Measurements from ENCODE around the gene RPTOR. TPM values are rescaled to one million over a fixed set of nuclear protein-coding genes. Genes with fewer than 3 reads are reported as not detected.
A peak's percentile ranks its signal among the peaks of the same experiment; 100 is the strongest.

The RPTOR gene, protein sequence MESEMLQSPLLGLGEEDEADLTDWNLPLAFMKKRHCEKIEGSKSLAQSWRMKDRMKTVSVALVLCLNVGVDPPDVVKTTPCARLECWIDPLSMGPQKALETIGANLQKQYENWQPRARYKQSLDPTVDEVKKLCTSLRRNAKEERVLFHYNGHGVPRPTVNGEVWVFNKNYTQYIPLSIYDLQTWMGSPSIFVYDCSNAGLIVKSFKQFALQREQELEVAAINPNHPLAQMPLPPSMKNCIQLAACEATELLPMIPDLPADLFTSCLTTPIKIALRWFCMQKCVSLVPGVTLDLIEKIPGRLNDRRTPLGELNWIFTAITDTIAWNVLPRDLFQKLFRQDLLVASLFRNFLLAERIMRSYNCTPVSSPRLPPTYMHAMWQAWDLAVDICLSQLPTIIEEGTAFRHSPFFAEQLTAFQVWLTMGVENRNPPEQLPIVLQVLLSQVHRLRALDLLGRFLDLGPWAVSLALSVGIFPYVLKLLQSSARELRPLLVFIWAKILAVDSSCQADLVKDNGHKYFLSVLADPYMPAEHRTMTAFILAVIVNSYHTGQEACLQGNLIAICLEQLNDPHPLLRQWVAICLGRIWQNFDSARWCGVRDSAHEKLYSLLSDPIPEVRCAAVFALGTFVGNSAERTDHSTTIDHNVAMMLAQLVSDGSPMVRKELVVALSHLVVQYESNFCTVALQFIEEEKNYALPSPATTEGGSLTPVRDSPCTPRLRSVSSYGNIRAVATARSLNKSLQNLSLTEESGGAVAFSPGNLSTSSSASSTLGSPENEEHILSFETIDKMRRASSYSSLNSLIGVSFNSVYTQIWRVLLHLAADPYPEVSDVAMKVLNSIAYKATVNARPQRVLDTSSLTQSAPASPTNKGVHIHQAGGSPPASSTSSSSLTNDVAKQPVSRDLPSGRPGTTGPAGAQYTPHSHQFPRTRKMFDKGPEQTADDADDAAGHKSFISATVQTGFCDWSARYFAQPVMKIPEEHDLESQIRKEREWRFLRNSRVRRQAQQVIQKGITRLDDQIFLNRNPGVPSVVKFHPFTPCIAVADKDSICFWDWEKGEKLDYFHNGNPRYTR (N-terminal part only)
- 19.7 TPM for polyA plus RNA-seq (2013, experiment 1 of 2; ENCODE audit: insufficient read length)
- 20.9 TPM for polyA plus RNA-seq (2013, experiment 2 of 2; ENCODE audit: insufficient read length)

DNA sequence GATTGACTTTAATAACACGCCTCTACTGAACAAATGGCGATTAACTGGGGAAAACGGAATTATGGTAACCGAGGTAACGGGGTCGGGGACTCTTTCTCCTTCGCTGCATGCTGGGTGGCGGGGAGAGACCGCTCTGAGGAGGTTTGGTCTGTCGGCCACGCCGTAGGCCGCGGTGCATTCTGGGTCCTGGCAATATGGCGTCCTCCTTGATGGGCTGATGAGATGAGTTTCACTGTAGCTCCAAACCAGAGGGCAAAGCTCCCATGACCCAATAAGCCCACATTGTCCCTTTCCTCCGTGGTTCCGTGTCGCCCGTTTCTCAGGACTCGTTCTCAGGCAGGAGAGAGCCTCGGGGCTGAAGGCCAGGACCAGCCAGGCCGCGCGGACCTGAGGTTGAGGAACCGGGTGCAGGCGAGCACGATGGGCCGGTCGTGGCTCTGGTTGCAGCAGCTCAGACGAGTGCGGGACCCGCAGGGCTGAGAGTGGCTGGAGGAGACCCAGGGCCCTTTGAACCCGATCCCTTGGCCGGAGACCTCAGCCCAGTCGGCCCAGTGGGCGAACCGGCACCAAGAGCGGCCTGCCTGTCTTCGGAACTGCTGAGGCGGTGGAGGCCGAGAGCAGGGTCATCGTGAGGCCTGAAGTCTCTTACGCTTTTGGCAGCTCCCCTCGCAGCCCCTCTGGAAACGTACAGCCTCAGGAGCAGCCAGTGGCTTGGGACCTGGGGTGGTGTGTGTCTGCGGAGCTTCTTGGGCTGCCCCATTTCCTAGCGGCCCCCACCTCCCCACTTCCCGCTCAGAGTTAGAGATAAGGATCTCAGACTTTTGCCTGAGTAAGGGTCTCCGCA lies at the start of gene RPTOR:
RPTOR (plus strand) TSS at position 184 of the 844 bp plus-strand sequence. CDS start 792 bp downstream, outside the sequence.
- peak; percentile 90 for DNase-seq

DNA sequence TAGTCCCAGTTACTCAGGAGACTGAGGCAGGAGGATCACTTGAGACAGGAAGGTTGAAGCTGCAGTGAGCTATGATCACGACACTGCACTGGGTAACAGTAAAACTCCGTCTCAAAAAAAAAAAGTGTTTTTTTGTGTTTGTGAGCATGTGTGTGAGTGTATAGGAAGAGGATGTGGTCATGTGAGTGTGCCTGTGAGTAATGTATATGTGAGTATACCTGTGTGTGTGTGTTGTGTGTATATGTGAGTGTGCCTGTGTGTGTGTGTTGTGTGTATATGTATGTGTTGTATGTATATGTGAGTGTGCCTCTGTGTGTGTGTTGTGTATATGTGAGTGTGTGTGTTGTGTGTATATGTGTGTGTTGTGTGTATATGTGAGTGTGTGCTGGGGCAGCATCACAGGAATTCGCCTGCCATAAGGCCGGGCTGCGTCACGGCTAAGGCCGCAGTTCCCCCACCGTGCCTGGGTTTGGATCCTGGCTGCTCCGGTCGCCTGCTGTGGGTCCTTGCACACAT lies 46.9 kb upstream of the RPTOR start:
- DNase-seq = no peak

DNA sequence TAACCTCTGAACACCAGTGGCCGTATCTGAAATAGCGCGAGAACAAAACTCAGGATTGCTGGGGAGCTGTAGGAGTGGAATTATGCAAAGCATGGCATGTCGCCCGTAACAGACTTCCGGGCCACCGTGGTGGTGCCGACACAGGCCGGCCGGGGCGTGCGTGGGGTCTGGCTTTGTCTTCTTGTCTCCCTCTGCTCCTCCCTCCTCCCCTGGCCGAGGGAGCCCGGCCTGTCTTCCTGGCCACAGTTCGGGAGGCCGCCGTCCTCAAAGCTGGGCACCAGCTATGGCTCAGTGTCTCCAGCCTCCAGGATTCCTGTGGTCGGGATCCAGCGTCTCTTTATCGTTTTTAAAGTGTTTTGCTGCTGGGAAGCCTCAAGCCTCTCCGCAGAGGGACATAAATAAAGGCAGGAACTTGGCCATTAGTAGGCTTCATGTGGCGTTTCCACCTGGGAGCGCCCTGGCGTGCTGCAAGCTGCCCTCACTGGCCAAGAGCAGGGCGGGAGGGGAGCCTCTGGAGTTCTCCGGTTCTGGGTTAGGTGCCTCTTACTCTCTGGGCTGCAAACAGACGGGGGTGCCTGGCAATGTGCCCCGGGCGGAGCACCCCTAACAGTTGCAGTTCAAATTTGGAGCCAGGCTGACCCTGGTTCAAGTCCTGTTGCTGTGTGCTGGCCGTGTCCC lies 46.3 kb upstream of the RPTOR start:
- DNase-seq = peak; percentile 68

DNA sequence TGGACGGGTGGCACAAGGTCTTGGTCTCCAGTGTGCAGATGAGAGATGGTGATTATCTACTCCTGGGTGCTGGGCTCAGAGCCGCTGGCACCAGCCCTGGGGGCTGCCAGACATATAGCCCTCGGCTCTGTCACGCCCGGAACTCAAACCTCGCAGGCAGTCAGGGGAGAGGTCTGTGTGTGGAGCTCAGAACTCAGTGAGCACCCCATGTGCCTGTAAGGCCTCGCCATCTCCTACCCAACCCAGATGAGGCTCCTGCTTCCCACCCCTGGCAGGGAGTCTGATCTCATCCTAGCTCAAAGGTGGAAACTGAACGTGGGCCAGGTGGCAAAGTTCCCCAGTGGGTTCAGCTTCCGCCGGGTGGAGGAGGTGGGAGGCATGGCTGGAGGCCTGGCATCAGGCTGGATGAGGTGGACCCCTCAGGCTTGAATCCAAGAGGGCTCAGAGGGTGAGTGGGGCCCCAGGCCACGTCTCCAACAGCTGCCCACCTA lies 45.7 kb upstream of the RPTOR start:
- no peak for DNase-seq

DNA sequence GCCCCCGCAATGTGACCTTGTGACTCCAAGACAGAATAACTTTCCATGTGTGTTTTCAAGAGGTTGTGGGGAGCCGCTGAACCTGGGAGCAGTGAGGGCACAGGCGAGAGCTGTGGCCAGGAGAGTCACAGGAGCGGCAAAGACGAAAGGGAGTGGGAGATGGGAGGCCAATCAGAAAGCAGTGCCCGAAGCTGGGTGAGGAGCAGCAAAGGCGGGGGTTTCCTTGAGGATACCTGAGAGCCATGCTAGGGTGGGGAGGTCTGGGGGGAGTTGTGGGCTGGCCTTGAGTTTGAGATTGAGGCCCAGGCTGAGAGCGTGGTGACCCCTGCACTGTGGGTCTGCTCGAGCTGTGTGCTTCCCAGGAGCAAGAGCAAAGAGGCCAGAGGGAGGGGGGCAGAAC lies 45.1 kb upstream of the RPTOR start:
- DNase-seq = no peak

DNA sequence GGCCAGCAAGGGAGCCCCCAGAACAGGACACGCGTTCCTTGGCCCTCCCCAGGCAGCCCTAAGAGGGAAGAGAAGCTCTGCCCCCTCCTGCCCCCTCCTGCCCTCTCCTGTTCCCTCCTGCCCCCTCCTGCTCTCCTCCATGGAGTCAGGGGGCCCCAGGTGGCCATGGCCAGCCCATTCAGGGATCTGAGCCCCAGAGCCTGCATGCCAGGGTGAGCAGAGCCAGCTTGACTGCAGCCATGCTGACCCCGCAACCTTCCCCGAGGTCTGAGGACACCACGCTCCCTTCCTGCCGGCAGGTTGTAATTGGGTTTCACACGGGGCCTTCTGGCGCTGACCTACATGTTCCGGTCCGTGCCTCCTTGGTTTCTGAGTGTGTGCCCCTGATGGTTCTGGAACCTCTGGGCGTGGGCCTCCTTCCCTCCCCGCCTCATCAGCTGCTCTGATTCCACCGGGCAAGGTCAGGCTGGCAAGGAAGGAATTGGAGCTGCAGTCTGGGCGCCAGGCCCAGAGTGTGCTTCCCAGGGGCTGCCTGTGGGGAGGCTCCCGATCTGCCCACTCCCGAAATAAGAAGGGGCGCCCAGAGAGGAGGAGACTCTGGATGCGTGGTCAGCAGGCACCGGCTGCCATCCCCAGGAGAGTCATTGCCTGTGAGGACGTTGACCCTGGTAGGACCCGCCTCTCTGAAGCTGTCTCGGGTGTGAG lies 44.5 kb upstream of the RPTOR start:
- no peak for DNase-seq

DNA sequence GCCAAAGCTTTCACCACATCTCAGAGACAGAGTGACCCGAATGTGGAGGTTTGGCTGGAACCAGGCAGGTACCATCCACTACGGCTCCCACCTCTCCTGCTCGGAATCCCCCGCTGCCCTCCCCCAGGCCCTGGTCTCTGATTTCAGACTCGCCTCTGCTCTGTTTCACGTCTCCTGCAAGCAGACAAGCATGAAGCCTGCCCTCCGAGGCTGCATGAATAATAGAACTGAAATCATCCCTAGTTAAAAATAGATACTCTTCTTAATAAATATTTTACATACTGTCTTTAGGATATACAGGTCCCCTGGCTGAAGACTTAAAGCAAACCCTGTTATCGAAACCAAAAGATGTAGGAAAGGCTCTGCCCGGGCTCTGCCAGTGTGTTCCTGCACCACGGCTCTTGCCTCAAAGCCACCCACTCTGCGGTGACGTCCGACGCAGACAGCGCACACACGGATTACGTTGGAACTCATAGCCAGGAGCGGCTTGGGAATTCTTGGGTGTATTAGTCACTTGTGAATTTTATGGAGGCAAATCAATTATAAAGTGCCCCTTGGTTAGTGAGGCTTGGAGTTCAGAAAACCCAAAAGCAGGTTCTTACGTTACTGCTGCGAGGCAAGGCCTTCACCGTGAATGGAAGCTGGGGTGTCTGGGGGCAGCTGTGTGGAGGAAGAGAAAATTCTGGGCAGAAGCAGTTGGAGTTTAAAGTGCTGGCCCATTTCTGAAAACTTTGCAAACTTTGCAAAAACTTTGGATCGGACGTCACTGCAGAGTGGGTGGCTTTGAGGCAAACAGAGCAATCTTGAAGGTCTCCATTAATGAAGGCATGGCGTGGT lies 42.7 kb upstream of the RPTOR start:
- peak; percentile 69 for DNase-seq

DNA sequence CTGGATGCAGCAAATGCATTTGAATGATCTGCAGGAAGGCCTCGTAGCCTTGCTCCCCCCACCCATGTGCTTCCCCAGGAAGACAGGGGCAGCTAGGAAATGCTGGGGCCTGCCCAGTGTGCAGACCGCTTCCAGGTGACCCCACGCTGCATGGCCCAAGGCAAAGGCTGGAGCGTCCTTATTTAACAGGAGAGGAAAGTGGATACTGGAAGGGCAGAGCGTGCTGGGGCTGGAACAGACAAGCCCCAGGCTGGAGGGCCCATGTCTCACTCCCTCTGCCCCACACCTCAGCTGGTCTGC lies 42.1 kb upstream of the RPTOR start:
- no peak for DNase-seq

DNA sequence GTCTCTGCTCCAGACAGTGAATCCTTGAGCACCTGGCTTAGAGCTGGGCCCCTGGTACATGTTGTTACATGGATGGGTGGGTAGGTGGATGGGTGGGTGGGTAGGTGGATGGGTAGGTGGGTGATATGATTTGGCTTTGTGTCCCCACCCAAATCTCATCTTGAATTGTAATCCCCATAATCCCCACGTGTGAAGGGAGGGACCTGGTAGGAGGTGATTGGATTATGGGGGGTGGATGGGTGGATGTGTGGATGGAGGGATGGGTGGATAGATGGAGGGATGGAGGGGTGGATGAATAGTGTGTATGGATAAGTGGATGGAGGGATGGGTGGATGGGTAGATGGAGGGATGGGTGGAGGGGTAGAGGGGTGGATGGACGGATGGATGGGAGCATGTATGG lies 41.6 kb upstream of the RPTOR start:
- no peak for DNase-seq

DNA sequence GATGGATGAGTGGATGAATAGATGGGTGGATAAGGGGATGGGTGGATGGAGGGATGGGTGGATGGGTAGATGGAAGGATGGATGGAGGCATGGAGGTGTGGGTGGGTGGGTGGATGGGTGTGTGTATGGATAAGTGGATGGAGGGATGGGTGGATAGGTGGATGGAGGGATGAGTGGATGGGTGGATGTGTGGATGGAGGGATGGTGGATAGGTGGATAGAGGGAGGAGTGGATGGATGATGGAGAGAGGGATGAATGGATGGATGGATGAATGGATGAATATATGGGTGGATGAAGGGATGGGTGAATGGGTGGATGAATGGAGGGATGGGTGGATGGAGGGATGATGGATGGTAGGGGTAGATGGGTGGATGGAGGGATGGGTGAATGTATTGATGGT lies 40.7 kb upstream of the RPTOR start:
- no peak for DNase-seq

DNA sequence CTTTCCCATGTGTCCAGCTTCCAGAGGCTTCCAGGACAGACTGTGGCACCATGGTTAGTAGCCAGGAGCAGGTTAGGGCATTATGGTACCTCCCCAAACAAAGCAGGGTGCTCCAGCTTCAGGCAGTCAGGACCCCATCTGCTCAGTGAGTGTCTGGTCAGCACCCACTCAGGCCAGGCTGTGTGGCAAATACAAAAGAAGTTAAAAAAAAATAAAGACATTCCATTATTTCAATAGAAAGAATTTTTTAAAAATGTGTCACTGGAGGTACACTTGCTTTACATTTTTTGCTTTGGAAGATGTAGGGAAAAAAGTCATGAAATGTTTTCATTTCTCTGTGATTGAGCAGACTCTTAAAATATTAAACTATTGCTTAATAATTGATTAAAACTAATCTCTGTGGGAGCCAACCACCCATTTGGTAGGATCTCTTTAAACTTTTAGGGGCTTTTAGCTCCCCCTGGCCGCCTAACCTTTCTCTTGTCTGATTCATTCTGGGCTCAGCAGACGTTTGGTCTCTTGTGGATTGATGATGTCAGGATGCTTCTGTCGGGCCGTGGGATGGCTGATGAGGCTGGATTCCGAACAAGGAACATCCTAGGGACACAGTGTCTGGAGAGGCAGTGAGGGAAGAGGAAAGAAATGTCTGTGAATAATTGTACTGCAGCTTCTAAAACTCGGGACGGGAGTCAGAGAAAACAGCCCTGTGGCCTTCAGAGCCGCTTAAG lies 39.8 kb upstream of the RPTOR start:
- peak; percentile 83 for DNase-seq

DNA sequence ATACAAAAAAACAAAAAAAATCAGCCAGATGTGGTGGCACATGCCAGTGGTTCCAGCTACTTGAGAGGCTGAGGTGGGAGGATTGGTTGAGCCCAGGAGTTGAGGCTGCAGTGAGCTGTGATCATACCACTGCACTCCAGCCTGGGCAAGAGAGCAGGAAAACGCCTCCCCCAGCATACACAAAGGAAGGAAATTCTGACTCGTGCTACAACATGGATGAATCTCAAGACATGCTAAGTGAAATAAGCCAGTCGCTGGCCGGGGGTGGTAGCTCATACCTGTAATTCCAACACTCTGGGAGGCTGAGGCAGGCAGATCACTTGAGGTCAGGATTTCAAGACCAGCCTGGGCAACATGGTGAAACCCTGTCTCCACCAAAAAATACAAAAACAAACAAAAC lies 37.5 kb upstream of the RPTOR start:
- DNase-seq = peak; percentile 27

DNA sequence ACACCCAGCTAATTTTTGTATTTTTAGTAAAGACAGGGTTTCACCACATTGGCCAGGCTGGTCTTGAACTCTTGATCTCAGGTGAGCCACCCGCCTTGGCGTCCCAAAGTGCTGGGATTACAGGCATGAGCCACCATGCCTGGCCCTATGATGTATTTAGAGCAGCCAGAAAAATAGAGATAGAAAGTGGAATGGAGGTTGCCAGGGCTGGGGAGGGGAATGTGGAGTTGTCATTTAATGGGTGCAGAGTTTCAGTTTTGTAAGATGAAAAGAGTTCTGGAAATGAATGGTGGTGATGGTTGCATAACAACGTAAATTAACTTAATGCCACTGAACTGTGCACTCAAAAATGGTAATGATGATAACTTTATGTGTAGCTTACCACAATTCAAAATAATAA lies 36.7 kb upstream of the RPTOR start:
- DNase-seq = no peak

DNA sequence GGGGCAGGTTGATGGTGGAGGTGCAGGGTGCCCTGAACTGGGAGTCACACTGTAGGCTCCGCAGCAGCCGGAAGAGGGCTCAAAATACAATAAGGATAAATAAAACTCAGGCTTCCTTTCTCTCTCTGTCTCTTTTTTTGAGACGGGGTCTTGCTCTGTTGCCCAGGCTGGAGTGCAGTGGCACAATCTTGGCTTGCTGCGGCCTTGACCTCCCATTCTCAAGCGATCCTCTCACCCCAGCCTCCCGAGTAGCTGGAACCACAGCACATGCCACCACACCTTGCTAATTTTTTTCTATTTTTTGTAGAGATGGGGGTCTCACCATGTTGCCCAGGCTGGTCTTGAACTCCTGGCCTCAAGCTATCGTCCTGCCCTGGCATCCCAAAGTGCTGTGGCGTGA lies 35.3 kb upstream of the RPTOR start:
- no peak for DNase-seq

DNA sequence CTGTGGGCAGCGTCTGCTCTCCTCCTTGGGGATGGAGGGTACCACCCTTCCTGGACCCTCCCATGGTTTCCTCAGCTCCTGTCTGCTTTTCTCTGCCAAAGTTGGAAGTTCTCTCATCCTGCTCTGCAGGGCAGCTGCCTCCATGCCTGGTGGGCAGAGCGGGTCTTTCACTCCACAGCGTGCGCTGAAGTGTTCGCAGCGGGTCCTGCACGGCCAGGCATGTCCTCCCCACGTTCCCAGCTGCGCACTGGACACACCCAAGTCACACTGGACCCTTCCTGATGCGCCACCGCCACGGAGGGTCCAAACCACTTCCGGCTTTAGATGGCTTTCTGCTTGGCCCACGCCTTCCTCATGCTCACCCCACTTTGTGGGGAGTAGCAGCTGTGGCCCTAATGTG lies 34.5 kb upstream of the RPTOR start:
- DNase-seq = no peak

DNA sequence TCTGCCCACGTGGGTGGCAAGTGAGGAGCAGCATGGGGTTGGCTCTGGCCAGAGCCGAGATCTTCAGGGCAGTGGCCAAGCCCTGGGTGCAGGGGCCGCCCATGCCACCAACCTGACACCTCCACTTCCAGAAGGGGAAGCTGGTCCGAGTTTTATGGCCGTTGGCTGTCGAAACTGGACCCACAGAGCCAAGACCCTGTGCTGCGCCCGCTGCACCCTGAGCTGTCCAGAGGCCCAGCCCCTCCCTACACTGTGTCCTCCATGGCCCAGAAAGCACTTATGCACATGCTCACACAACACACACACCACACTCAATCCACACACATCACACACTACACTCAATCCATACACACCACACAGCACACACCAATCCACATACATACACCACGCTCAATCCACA lies 33.9 kb upstream of the RPTOR start:
- DNase-seq = no peak

DNA sequence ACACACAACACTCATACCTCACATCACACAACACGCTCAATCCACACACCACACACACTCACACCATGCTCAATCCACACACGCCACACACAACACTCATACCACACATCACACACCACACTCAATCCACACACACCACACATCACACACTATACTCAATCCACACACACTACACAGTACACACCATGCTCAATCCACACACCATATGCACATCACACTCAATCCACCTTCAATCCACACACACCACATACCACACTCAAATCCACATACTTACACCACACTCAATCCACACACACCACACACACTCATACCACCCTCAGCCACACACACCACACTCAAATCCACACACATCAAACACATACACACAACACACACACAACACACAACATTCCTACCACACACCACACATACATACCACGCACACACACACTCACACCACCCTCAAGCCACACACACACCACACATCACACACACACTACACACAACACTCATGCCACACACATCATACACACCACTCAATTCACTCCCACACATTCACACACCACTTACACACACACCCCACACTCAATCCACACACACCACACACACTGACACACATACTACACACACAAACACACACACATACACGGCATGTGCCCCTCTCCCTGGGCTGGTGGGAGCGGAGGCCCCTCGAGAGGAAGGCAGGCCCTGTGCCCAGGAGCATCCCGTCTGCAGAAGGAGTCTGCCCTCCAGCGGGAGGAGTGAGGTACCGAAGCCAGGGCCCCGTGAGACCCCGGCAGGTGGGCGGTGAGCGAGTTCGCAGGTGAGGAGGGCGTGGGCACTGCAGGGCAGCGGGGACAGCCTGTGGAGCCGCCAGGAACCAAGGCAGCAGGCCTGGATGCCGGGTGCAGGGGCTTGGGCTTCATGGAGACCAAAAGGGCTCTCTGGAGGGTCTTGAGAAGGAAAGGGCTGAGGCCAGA lies 33.1 kb upstream of the RPTOR start:
- DNase-seq = no peak

DNA sequence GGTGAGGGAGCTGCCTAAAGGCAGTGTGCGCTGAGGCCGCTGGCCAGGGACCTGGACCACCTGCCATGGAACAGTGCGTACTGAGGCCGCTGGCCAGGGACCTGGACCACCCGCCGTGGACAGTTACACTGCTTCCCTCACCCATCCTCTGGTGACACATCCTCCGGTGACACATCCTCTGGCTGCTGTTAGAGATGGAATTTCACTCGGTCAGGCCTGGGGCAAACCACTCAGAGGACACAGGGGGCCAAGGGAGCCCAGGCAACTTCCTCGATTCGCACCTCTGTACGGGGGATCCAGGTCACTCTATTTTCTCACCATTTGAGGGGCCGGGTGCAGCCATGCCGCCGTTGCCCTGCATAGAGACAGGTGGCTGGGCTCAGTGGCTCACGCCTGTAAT lies 32.4 kb upstream of the RPTOR start:
- peak; percentile 45 for DNase-seq
